WTC11 (cell line): ENCODE measurements around the gene ADGRG3. TPM values are rescaled to one million over a fixed set of nuclear protein-coding genes. Genes with fewer than 3 reads are reported as not detected.

Experiments
- ATAC-seq: fragments of 200-7000 bp; cut with Tn5 transposase; 2 replicates; pipeline ENCODE4 v1.10.0; 2021; ENCODE audit warnings: mild to moderate bottlenecking, moderate library complexity
- CTCF ChIA-PET: fragments of 300-600 bp; sonication (Branson Sonifier 250); formaldehyde crosslinking; loops from one replicate; lab custom pipeline; 2021; ENCODE audit warnings: antibody characterized with exemption; lab: Charles Lee
- POLR2A ChIA-PET: fragments of 350-600 bp; sonication (Branson Sonifier 250); formaldehyde crosslinking; loops from one replicate; lab custom pipeline; 2021; ENCODE audit warnings: antibody characterized with exemption; lab: Charles Lee
- DNase-seq: peaks from one replicate; pipeline ENCODE4 v3.0.0; 2021; ENCODE audit warnings: low spot score
- H3K27ac Mint-ChIP-seq: 2 replicates; pipeline ENCODE4 v1.8.0; 2021; ENCODE audit warnings: mixed read lengths
- H3K27me3 Mint-ChIP-seq: 2 replicates; pipeline ENCODE4 v1.8.0; 2021; ENCODE audit warnings: low read depth, mild to moderate bottlenecking, moderate library complexity, mixed read lengths
- H3K36me3 Mint-ChIP-seq: 2 replicates; pipeline ENCODE4 v1.8.0; 2021; ENCODE audit warnings: mixed read lengths
- H3K4me1 Mint-ChIP-seq: 2 replicates; pipeline ENCODE4 v1.8.0; 2022; ENCODE audit warnings: mixed read lengths
- H3K4me3 Mint-ChIP-seq: 2 replicates; pipeline ENCODE4 v1.8.0; 2021; ENCODE audit warnings: mild to moderate bottlenecking, moderate library complexity, mixed read lengths
- H3K9me3 Mint-ChIP-seq: 2 replicates; pipeline ENCODE4 v1.8.0; 2021; ENCODE audit warnings: mixed read lengths
- AR ChIP-seq: fragments of 250-450 bp; sonication (Bioruptor Pico); IDR thresholded peaks from 2 replicates; pipeline ENCODE4 v1.9.0; 2021; ENCODE audit warnings: mild to moderate bottlenecking
- ARID4B ChIP-seq: sonication (generic); formaldehyde crosslinking; IDR thresholded peaks from 2 replicates; pipeline ENCODE4 v1.8.0; 2023; ENCODE audit warnings: missing genetic modification reagents, mild to moderate bottlenecking, borderline replicate concordance
- ATF2 ChIP-seq: sonication (generic); formaldehyde crosslinking; IDR thresholded peaks from 2 replicates; pipeline ENCODE4 v1.8.1; 2022; ENCODE audit warnings: low read depth, missing genetic modification reagents, borderline replicate concordance
- ATF3 ChIP-seq: sonication (generic); formaldehyde crosslinking; conservative IDR thresholded peaks from 2 replicates; pipeline ENCODE4 v1.8.1; 2022; ENCODE audit warnings: mild to moderate bottlenecking, missing genetic modification reagents
- CREM ChIP-seq: sonication (generic); formaldehyde crosslinking; IDR thresholded peaks from 2 replicates; pipeline ENCODE4 v1.8.1; 2022; ENCODE audit warnings: mild to moderate bottlenecking, missing genetic modification reagents, moderate library complexity
- ESRRA ChIP-seq: sonication (generic); formaldehyde crosslinking; IDR thresholded peaks from 2 replicates; pipeline ENCODE4 v1.8.1; 2022; ENCODE audit warnings: mild to moderate bottlenecking, missing genetic modification reagents, borderline replicate concordance
- GRHL2 ChIP-seq: fragments of 250-450 bp; sonication (Bioruptor Pico); IDR thresholded peaks from 2 replicates; pipeline ENCODE4 v1.8.0; 2022; ENCODE audit warnings: mild to moderate bottlenecking, moderate library complexity; ENCODE audit not compliant: insufficient replicate concordance, severe bottlenecking
- GTF2I ChIP-seq: fragments of 250-450 bp; sonication (Bioruptor Pico); conservative IDR thresholded peaks from 2 replicates; pipeline ENCODE4 v1.4.0; 2021; ENCODE audit warnings: mild to moderate bottlenecking
- JUN ChIP-seq: sonication (generic); formaldehyde crosslinking; IDR thresholded peaks from 2 replicates; pipeline ENCODE4 v1.8.0; 2023; ENCODE audit warnings: mild to moderate bottlenecking, missing genetic modification reagents
- PREB ChIP-seq: sonication (generic); formaldehyde crosslinking; IDR thresholded peaks from 2 replicates; pipeline ENCODE4 v1.8.1; 2022; ENCODE audit warnings: mild to moderate bottlenecking, missing genetic modification reagents, moderate library complexity, borderline replicate concordance
- TEAD4 ChIP-seq: sonication (generic); formaldehyde crosslinking; IDR thresholded peaks from 2 replicates; pipeline ENCODE4 v1.8.0; 2022; ENCODE audit warnings: mild to moderate bottlenecking, missing genetic modification reagents
- USF1 ChIP-seq: sonication (generic); formaldehyde crosslinking; IDR thresholded peaks from 2 replicates; pipeline ENCODE4 v1.8.0; 2022; ENCODE audit warnings: mild to moderate bottlenecking, missing genetic modification reagents
- ZMAT4 ChIP-seq: fragments of 250-450 bp; sonication (Bioruptor Pico); IDR thresholded peaks from 2 replicates; pipeline ENCODE4 v1.9.0; 2021; ENCODE audit warnings: mild to moderate bottlenecking
- ZNF281 ChIP-seq: sonication (generic); formaldehyde crosslinking; IDR thresholded peaks from 2 replicates; pipeline ENCODE4 v1.8.0; 2023; ENCODE audit warnings: mild to moderate bottlenecking, missing genetic modification reagents
- ZNF512 ChIP-seq: sonication (generic); formaldehyde crosslinking; IDR thresholded peaks from 2 replicates; pipeline ENCODE4 v1.8.1; 2022; ENCODE audit warnings: missing genetic modification reagents, borderline replicate concordance
- total RNA-seq: library from RNA; stranded (reverse); gene quantifications from 3 replicates; pipeline ENCODE4 v1.2.3, GENCODE V29; 2021

Gene ADGRG3
- total RNA-seq, 1 experiment from 2014 or later = 0.44 TPM

- ChIA-PET POLR2A (no interaction called here), CTCF (interaction anchor here (1.4 to 2.5 kb wide), 2 partner anchors 22 to 48 kb away, joined by 3 to 8 read pairs; no protein-coding TSS in a partner anchor)
- H3K27me3 Mint-ChIP-seq = no peaks in the 10 kb centered on the region; the same call in 1 of the 2 replicates
- DNase-seq (no peak), ATAC-seq (no peak)
- TF ChIP-seq USF1 (CRISPR knock-in tag) = no peak
- no peak for TF ChIP-seq ZMAT4 (CRISPR knock-in tag)
- no peak for TF ChIP-seq ATF3 (CRISPR knock-in tag)
- TF ChIP-seq CREM (CRISPR knock-in tag) = no peak
- no peak for TF ChIP-seq ARID4B (CRISPR knock-in tag)
- TF ChIP-seq JUN (CRISPR knock-in tag) = no peak
- TF ChIP-seq TEAD4 = no peak
- no peak for TF ChIP-seq GTF2I (CRISPR knock-in tag)
- no peak for TF ChIP-seq GRHL2 (CRISPR knock-in tag)
- no peak for TF ChIP-seq ZNF281 (CRISPR knock-in tag)
- no peak for TF ChIP-seq ZNF512 (CRISPR knock-in tag)
- no peak for TF ChIP-seq AR
- no peak for TF ChIP-seq PREB
- no peak for TF ChIP-seq ATF2 (CRISPR knock-in tag)
- TF ChIP-seq ESRRA (CRISPR knock-in tag) = no peak
- H3K4me1 Mint-ChIP-seq = peaks cover 11% of the 10 kb centered on the region
- no peak overlapping the region for H3K27ac Mint-ChIP-seq
- no peak overlapping the region for H3K4me3 Mint-ChIP-seq
- no peaks in the 10 kb centered on the region for H3K9me3 Mint-ChIP-seq
- H3K36me3 Mint-ChIP-seq = no peaks in the 10 kb centered on the region
Observed at GRCh38 chr16:57688987-57689761, 21.1 kb downstream of the ADGRG3 start.
